RPMI8226 (cell line): Measurements from ENCODE around the gene C1orf159.
"Not testable (repeated sequence)": the region's sequence is repeated elsewhere in the genome, so short reads cannot be mapped to it uniquely, and the experiment has no call there.

ENCODE experiments used
- DNase-seq: peaks from one replicate; pipeline ENCODE4 v3.0.0-alpha.2; 2015

Gene C1orf159

GRCh38 chr1:1079408-1080121, 36.3 kb downstream of the C1orf159 start:
- peak; percentile 95 for DNase-seq

- not testable (repeated sequence) for DNase-seq
These were observed 38.5 kb downstream of the C1orf159 start for GRCh38 chr1:1077396-1077795.

GRCh38 chr1:1075148-1075935, 40.5 kb downstream of the C1orf159 start:
- DNase-seq, result no peak

GRCh38 chr1:1074631-1075147, 41.2 kb downstream of the C1orf159 start:
- DNase-seq, result no peak

- peak; percentile 91 for DNase-seq
These were observed 41.9 kb downstream of the C1orf159 start, which contains the start of gene RNF223 for GRCh38 chr1:1073743-1074587. RNF223 (minus strand) TSS chr1:1074306; CDS start chr1:1072566, 1,740 bp downstream.

- DNase-seq, result no peak
These were observed 42.8 kb downstream of the C1orf159 start for GRCh38 chr1:1072849-1073742.

GRCh38 chr1:1072299-1072848, 43.5 kb downstream of the C1orf159 start:
- DNase-seq, result no peak

- no peak for DNase-seq
These were observed 44.2 kb downstream of the C1orf159 start for GRCh38 chr1:1071486-1072298.

- no peak for DNase-seq
These were observed 45.9 kb downstream of the C1orf159 start for GRCh38 chr1:1069711-1070676.

GRCh38 chr1:1069056-1069710, 46.7 kb downstream of the C1orf159 start:
- DNase-seq, result peak; percentile 88

- DNase-seq, result peak; percentile 87
These were observed 47.3 kb downstream of the C1orf159 start for GRCh38 chr1:1068517-1069055.

GRCh38 chr1:1067860-1068516, 47.9 kb downstream of the C1orf159 start:
- DNase-seq, result no peak

- DNase-seq, result no peak
These were observed 48.5 kb downstream of the C1orf159 start for GRCh38 chr1:1067284-1067859.

- no peak for DNase-seq
These were observed 49.2 kb downstream of the C1orf159 start for GRCh38 chr1:1066403-1067283.

GRCh38 chr1:1065940-1066304, 50.0 kb downstream of the C1orf159 start:
- not testable (repeated sequence) for DNase-seq

- DNase-seq, result peak; percentile 27
These were observed 50.5 kb downstream of the C1orf159 start for GRCh38 chr1:1065265-1065939.
